Measurements from ENCODE around the gene ERN1.

ERN1 gene

GRCh38 chr17:64164596-64165285 is 34.8 kb upstream of the ERN1 start:
- DNase-seq (ENCODE audit: low read depth) = no peak
- H3K4me3 ChIP-seq (ENCODE audit: control insufficient read depth, low read depth, low read length) = no peak overlapping the region
- TF ChIP-seq CTCF (conservative IDR thresholded peaks at IDR 0.05; ENCODE audit: control insufficient read depth, insufficient read depth, low read depth, low read length) = no peak

GRCh38 chr17:64163468-64163867 is 33.5 kb upstream of the ERN1 start:
- DNase-seq (ENCODE audit: low read depth) = no peak
- TF ChIP-seq CTCF (conservative IDR thresholded peaks at IDR 0.05; ENCODE audit: control insufficient read depth, insufficient read depth, low read depth, low read length) = no peak
- H3K4me3 ChIP-seq (ENCODE audit: control insufficient read depth, low read depth, low read length) = no peak overlapping the region

GRCh38 chr17:64162554-64162953 is 32.6 kb upstream of the ERN1 start:
- DNase-seq (ENCODE audit: low read depth) = no peak
- no peak for TF ChIP-seq CTCF (conservative IDR thresholded peaks at IDR 0.05; ENCODE audit: control insufficient read depth, insufficient read depth, low read depth, low read length)
- H3K4me3 ChIP-seq (ENCODE audit: control insufficient read depth, low read depth, low read length) = no peak overlapping the region

- no peak for TF ChIP-seq CTCF (conservative IDR thresholded peaks at IDR 0.05; ENCODE audit: control insufficient read depth, insufficient read depth, low read depth, low read length)
- no peak overlapping the region for H3K4me3 ChIP-seq (ENCODE audit: control insufficient read depth, low read depth, low read length)
- DNase-seq (ENCODE audit: low read depth) = no peak
Observed at GRCh38 chr17:64161380-64162176, 31.6 kb upstream of the ERN1 start.

GRCh38 chr17:64160378-64160777 is 30.4 kb upstream of the ERN1 start:
- no peak for TF ChIP-seq CTCF (conservative IDR thresholded peaks at IDR 0.05; ENCODE audit: control insufficient read depth, insufficient read depth, low read depth, low read length)
- H3K4me3 ChIP-seq (ENCODE audit: control insufficient read depth, low read depth, low read length) = no peak overlapping the region
- peak; percentile 88 for DNase-seq (ENCODE audit: low read depth)

GRCh38 chr17:64158831-64159590 is 29.1 kb upstream of the ERN1 start:
- no peak for DNase-seq (ENCODE audit: low read depth)
- TF ChIP-seq CTCF (conservative IDR thresholded peaks at IDR 0.05; ENCODE audit: control insufficient read depth, insufficient read depth, low read depth, low read length) = no peak

More at GRCh38 chr17:64158831-64159590, 29.1 kb upstream of the ERN1 start:
- H3K4me3 ChIP-seq (ENCODE audit: control insufficient read depth, low read depth, low read length) = no peak overlapping the region
